Large intestine (tissue), 3 donors: ENCODE data around the gene ZSWIM4. TPM values are rescaled to one million over a fixed set of nuclear protein-coding genes. Genes with fewer than 3 reads are reported as not detected.
A peak's percentile ranks its signal among the peaks of the same experiment; 100 is the strongest.

Experiments
- DNase-seq, 2 donors: peaks; one replicate each; pipeline versions ENCODE4 v3.0.0 to v3.0.0-alpha.2; 2013
- H3K27ac ChIP-seq: one replicate; pipeline ENCODE4 v1.5.1; 2013; ENCODE audit warnings: low read length
- H3K27me3 ChIP-seq: 2 replicates; pipeline ENCODE4 v1.6.1; 2013; ENCODE audit warnings: low read length; ENCODE audit not compliant: control insufficient read depth, insufficient read depth
- H3K36me3 ChIP-seq: 2 replicates; pipeline ENCODE4 v1.6.1; 2013; ENCODE audit warnings: low read length; ENCODE audit not compliant: control insufficient read depth, insufficient read depth
- H3K4me1 ChIP-seq: one replicate; pipeline ENCODE4 v1.6.1; 2013; ENCODE audit warnings: low read length; ENCODE audit not compliant: control insufficient read depth, insufficient read depth
- H3K4me3 ChIP-seq: one replicate; pipeline ENCODE4 v1.5.1; 2013; ENCODE audit warnings: low read length
- H3K9me3 ChIP-seq: one replicate; pipeline ENCODE4 v1.6.1; 2013; ENCODE audit warnings: mild to moderate bottlenecking, low read depth, low read length, moderate library complexity; ENCODE audit not compliant: control insufficient read depth
- WGBS: methylation state at CpG from one replicate; pipeline ENCODE4 v1.1.5; 2013; ENCODE audit warnings: low lambda C conversion rate; ENCODE audit not compliant: insufficient coverage; 5-methylcytosine and 5-hydroxymethylcytosine counted together
- polyA plus RNA-seq: library from polyadenylated mRNA; unstranded; fragments of 120-200 nt; gene quantifications from one replicate; pipeline ENCODE4 v1.2.1, GENCODE V29; 2013

ZSWIM4 gene
- polyA plus RNA-seq, 1 donor, result 3.7 TPM

DNA sequence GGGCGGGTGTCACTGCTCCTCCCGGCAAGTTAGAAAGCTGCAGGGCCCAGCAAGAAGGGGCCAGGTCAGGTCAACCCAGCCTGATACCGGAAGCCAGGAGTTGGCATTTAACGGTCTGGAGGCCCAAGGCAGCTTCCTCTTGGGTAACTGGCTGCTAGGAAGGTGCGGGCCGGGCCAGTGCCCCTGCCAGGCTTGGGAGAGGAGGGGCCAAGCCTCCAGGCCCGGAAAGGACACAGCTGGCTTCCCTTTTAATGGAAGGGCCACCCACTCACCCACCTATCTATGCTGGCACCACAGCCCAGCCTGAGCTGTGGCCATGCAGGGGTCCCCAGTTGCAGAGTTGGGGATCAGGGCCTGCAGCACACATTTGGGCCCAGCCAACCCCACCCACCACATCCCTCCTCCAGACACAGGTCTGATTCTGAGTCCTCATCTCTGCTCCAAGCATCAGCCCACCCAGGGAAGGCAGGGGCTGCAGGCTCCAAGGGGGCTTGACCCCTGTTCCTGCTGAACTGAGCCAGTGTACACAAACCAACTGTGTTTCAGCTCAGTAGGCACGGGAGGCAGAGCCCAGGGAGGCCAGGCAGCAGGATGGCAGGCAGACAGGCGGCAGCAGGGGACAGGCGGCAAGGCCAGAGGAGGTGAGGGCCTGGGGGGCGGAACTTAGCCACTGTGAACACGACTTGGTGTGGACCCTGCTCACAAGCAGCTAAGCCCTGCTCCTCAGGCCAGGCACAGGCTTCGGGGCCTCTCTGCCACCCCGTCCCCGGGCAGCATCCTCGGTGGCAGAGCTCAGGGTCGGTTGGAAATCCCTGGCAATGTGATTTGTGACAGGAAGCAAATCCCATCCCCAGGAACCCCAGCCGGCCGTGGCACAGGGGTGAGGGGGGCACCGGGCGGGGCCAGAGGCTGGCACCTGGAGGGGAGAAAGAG lies 40.8 kb downstream of the ZSWIM4 start:
- no peak for DNase-seq
- H3K27ac ChIP-seq, result no peak overlapping the region
- H3K36me3 ChIP-seq, result peaks cover 32% of the 10 kb centered on the region
- H3K9me3 ChIP-seq, result no peaks in the 10 kb centered on the region
- H3K27me3 ChIP-seq, result no peaks in the 10 kb centered on the region
- no CpG with 5 or more reads among the region's 21 CpGs for WGBS
- H3K4me1 ChIP-seq, result peaks cover 35% of the 10 kb centered on the region
- H3K4me3 ChIP-seq, result no peak overlapping the region

DNA sequence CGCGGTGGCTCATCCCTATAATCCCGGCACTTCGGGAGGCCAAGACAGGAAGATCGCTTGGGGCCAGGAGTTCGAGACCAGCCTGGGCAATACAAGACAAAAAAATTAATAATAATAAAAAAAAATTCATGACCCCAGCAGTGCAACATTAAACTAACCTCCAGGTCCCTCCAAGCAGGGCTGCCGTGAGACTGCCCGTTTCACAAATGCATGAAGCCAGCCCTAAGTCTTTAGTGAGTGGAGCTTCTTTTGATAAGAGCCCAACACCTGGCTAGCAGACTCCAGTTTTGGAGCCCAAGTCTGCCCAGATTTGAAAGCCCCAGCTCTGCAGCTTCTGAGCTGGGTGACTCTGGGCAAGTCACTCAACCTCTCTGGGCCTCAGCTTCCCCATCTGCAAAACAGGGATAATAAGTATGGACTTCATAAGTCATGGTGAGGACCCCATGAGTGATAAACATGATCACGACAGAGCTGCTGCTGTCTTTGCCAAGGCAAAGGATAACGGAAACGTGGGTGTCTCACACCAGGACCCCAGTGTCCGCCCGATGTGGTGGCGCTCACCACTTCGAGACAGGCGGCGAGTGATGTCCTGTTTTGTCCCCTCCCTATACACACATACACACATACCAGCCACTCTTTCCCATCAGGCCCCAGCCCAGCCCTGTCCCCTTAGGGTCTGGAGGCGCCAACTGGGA lies 43.3 kb downstream of the ZSWIM4 start:
- H3K36me3 ChIP-seq, result peaks cover 32% of the 10 kb centered on the region
- H3K4me1 ChIP-seq, result peaks cover 45% of the 10 kb centered on the region

GRCh38 chr19:13839130-13839937 lies 44.1 kb downstream of the ZSWIM4 start:
- WGBS, result no CpG with 5 or more reads among the region's 36 CpGs

More for the DNA sequence above, 43.3 kb downstream of the ZSWIM4 start:
- Histone ChIP-seq H3K27me3 (no peaks in the 10 kb centered on the region), H3K27ac (peak overlapping the region; percentile 83), H3K9me3 (no peaks in the 10 kb centered on the region), H3K4me3 (no peak overlapping the region)
- WGBS, result 96% methylated on average over 6 of the region's 18 CpGs
- no peak for DNase-seq

GRCh38 chr19:13839938-13840304 lies 44.7 kb downstream of the ZSWIM4 start:
- peaks cover 22% of the 10 kb centered on the region for H3K36me3 ChIP-seq
- DNase-seq, result no peak
- WGBS, result no CpG with 5 or more reads among the region's 6 CpGs
- H3K27ac ChIP-seq, result peak overlapping the region; percentile 83
- H3K27me3 ChIP-seq, result no peaks in the 10 kb centered on the region
- peaks cover 54% of the 10 kb centered on the region for H3K4me1 ChIP-seq
- no peaks in the 10 kb centered on the region for H3K9me3 ChIP-seq
- peak overlapping the region; percentile 65 for H3K4me3 ChIP-seq

More at GRCh38 chr19:13839130-13839937, 44.1 kb downstream of the ZSWIM4 start:
- H3K4me3 ChIP-seq, result peak overlapping the region; percentile 65
- peak overlapping the region; percentile 83 for H3K27ac ChIP-seq
- peaks cover 48% of the 10 kb centered on the region for H3K4me1 ChIP-seq
- H3K9me3 ChIP-seq, result no peaks in the 10 kb centered on the region
- peaks cover 27% of the 10 kb centered on the region for H3K36me3 ChIP-seq
- peak; percentile 67 to 70 for DNase-seq
- H3K27me3 ChIP-seq, result no peaks in the 10 kb centered on the region

- WGBS, result no CpG with 5 or more reads among the region's 23 CpGs
- Histone ChIP-seq H3K4me1 (peaks cover 56% of the 10 kb centered on the region), H3K36me3 (peaks cover 22% of the 10 kb centered on the region), H3K9me3 (no peaks in the 10 kb centered on the region), H3K4me3 (peak overlapping the region; percentile 65), H3K27ac (peak overlapping the region; percentile 83), H3K27me3 (no peaks in the 10 kb centered on the region)
- peak in 1 of 2 donors; percentile 41 for DNase-seq
Observed at GRCh38 chr19:13840305-13841085, 45.3 kb downstream of the ZSWIM4 start.

GRCh38 chr19:13841086-13841961 lies 46.1 kb downstream of the ZSWIM4 start:
- DNase-seq, result peak in 1 of 2 donors; percentile 59

GRCh38 chr19:13841962-13842290 lies 46.7 kb downstream of the ZSWIM4 start:
- H3K27ac ChIP-seq, result peak overlapping the region; percentile 83
- peaks cover 11% of the 10 kb centered on the region for H3K36me3 ChIP-seq
- peak overlapping the region; percentile 65 for H3K4me3 ChIP-seq
- peaks cover 67% of the 10 kb centered on the region for H3K4me1 ChIP-seq
- H3K9me3 ChIP-seq, result no peaks in the 10 kb centered on the region
- WGBS, result no CpG with 5 or more reads among the region's 11 CpGs
- no peak for DNase-seq
- H3K27me3 ChIP-seq, result no peaks in the 10 kb centered on the region

More at GRCh38 chr19:13841086-13841961, 46.1 kb downstream of the ZSWIM4 start:
- no CpG with 5 or more reads among the region's 26 CpGs for WGBS
- Histone ChIP-seq H3K27ac (peak overlapping the region; percentile 83), H3K4me1 (peaks cover 61% of the 10 kb centered on the region), H3K36me3 (peaks cover 14% of the 10 kb centered on the region), H3K4me3 (peak overlapping the region; percentile 65), H3K9me3 (no peaks in the 10 kb centered on the region), H3K27me3 (no peaks in the 10 kb centered on the region)

- H3K9me3 ChIP-seq, result no peaks in the 10 kb centered on the region
- peak overlapping the region; percentile 65 for H3K4me3 ChIP-seq
- no CpG with 5 or more reads among the region's 95 CpGs for WGBS
- no peaks in the 10 kb centered on the region for H3K27me3 ChIP-seq
- peaks cover 72% of the 10 kb centered on the region for H3K4me1 ChIP-seq
- H3K27ac ChIP-seq, result peak overlapping the region; percentile 93
- peaks cover 11% of the 10 kb centered on the region for H3K36me3 ChIP-seq
- peak in 1 of 2 donors; percentile 88 for DNase-seq
Observed at GRCh38 chr19:13842291-13843103, 47.3 kb downstream of the ZSWIM4 start.
